Fibroblast of lung (primary cell): ENCODE results near the gene CCDC85C.

ENCODE experiments used
- CTCF ChIP-seq, 2 donors: IDR thresholded peaks in 1 of 2; conservative IDR thresholded peaks in 1 of 2; 1 replicate in 1 of 2; 2 replicates in 1 of 2; pipeline ENCODE4 v1.5.1; 2011 to 2012; ENCODE audit warnings: low read length in 2 of 2, control low read depth in 1 of 2, inconsistent platforms in 1 of 2, low read depth in 1 of 2, mild to moderate bottlenecking in 1 of 2
- EZH2 ChIP-seq: IDR thresholded peaks from 2 replicates; pipeline ENCODE4 v1.5.1; 2012; ENCODE audit warnings: low read length, control low read depth, mild to moderate bottlenecking; ENCODE audit errors: missing control alignments

- TF ChIP-seq EZH2 (no peak), CTCF (conservative IDR thresholded peaks at IDR 0.05 in 1 of 2, IDR thresholded peaks at IDR 0.05 in 1 of 2; ENCODE audit: low read depth in 1 of 2, low read length in 2 of 2) (no peak)
These were observed 7.6 kb upstream of the CCDC85C start for GRCh38 chr14:99611646-99612045.
